RWPE2 (cell line): ENCODE data around the gene ZNF480.

Experiments
- ATAC-seq: fragments of 200-7000 bp; cut with Tn5 transposase; 3 replicates; pipeline ENCODE4 v1.9.1; 2021; ENCODE audit warnings: low read depth
- DNase-seq: peaks from one replicate; pipeline ENCODE4 v3.0.0-alpha.2; 2020; ENCODE audit warnings: low spot score
- H3K27ac ChIP-seq: fragments of 450-650 bp; 2 replicates; pipeline ENCODE4 v1.5.1; 2017; ENCODE audit warnings: mild to moderate bottlenecking; ENCODE audit not compliant: poor library complexity, severe bottlenecking
- H3K27me3 ChIP-seq: fragments of 250-450 bp; sonication (Bioruptor Pico); 2 replicates; pipeline ENCODE4 v1.5.1; 2021; ENCODE audit warnings: mild to moderate bottlenecking, moderate library complexity; ENCODE audit not compliant: insufficient read depth, poor library complexity, severe bottlenecking
- H3K36me3 ChIP-seq: fragments of 250-450 bp; sonication (Bioruptor Pico); 2 replicates; pipeline ENCODE4 v1.5.1; 2020; ENCODE audit warnings: low read depth, mild to moderate bottlenecking, moderate library complexity
- H3K4me1 ChIP-seq: fragments of 250-450 bp; sonication (Bioruptor Pico); 2 replicates; pipeline ENCODE4 v1.5.1; 2021; ENCODE audit warnings: mild to moderate bottlenecking, moderate library complexity; ENCODE audit not compliant: insufficient read depth, poor library complexity, severe bottlenecking
- H3K4me3 ChIP-seq: fragments of 250-450 bp; sonication (Bioruptor Pico); 2 replicates; pipeline ENCODE4 v1.5.1; 2021; ENCODE audit warnings: mild to moderate bottlenecking, moderate library complexity; ENCODE audit not compliant: severe bottlenecking
- H3K9me3 ChIP-seq: fragments of 250-450 bp; sonication (Bioruptor Pico); 2 replicates; pipeline ENCODE4 v1.5.1; 2021; ENCODE audit warnings: mild to moderate bottlenecking, moderate library complexity; ENCODE audit not compliant: severe bottlenecking
- TF ChIP-seq, protein P1 (sequence below): fragments of 450-650 bp; IDR thresholded peaks from one replicate; pipeline ENCODE4 v1.5.1; 2017; ENCODE audit warnings: mild to moderate bottlenecking, moderate library complexity; ENCODE audit not compliant: poor library complexity, severe bottlenecking

The ZNF480 gene

DNA sequence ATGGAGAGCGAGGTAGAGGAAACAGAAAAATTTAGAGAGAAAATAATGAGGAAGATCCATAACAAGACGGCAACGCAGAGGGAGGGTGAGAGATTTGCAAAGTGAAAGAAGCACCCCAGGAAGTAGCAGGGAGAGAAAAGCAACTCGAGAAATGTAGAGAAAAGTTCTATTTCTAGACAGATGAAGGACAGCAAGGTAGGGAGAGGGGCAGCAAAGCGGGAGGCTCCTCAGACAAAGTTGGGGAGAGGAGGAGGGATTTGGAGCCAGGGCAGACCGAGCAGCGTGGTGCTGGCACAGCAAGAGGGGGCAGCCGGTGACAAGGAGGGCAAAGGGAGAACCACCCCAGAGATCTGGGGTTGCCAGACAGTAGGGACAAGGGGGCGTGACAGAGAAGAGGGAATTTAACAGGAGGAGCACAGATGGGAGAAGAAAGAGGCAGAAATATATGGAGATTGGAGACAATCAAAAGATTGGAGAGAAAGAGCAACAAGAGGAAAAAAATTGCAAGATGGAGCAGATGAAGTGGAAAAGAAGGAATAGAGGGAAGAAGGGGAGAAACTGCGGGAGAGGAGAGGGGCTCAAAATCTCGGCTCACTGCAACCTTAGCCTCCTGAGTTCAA lies 26.6 kb upstream of the ZNF480 start:
- peak overlapping the region; percentile 62 for H3K27ac ChIP-seq
- peak overlapping the region; percentile 91 for H3K4me3 ChIP-seq
- peaks cover 34% of the 10 kb centered on the region for H3K36me3 ChIP-seq
- ATAC-seq, result 0 out of 3 replicates have a peak, but pooled peaks have one; percentile 5
- TF ChIP-seq, protein P1, sequence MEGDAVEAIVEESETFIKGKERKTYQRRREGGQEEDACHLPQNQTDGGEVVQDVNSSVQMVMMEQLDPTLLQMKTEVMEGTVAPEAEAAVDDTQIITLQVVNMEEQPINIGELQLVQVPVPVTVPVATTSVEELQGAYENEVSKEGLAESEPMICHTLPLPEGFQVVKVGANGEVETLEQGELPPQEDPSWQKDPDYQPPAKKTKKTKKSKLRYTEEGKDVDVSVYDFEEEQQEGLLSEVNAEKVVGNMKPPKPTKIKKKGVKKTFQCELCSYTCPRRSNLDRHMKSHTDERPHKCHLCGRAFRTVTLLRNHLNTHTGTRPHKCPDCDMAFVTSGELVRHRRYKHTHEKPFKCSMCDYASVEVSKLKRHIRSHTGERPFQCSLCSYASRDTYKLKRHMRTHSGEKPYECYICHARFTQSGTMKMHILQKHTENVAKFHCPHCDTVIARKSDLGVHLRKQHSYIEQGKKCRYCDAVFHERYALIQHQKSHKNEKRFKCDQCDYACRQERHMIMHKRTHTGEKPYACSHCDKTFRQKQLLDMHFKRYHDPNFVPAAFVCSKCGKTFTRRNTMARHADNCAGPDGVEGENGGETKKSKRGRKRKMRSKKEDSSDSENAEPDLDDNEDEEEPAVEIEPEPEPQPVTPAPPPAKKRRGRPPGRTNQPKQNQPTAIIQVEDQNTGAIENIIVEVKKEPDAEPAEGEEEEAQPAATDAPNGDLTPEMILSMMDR, result no peak
- no peak for DNase-seq
- no peaks in the 10 kb centered on the region for H3K9me3 ChIP-seq
- no peaks in the 10 kb centered on the region for H3K27me3 ChIP-seq
- H3K4me1 ChIP-seq, result no peaks in the 10 kb centered on the region

DNA sequence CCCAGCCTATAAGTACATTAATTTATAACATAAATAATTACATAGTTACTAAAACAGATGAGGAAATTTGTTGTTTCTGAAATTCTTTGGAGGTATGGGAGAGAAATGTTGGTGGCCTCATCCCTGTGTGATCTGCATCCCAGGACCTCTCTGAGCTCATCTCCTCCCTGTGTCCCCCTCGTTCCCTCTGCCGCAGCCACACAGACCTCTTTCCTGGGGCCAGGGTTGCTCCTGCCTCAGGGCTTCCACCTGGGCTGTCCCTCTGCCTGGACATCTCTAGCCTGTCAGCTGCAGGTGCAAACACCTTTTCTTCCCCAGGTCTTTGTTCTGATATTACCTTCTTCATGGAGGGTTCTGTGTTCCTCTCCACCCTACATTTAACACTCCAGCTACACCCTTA lies 23.7 kb upstream of the ZNF480 start:
- ATAC-seq, result no peak

DNA sequence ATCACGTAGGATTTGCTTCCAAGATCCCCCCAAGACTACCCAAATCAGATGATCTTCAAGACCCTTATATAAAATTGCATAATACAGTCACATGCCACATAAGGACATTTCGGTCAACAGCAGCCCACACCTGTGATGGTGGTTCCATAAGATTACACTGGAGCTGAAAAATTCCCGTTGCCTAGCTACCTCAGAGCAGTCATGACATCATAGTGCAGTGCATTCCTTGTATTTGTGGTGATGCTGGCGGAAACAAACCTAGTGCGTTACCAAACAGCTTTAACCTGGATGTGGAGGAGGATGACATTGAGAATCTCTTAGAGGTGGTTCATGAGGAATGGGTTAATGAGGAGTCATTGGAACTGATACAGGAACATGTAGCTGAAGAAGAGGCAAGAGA lies 22.8 kb upstream of the ZNF480 start:
- Histone ChIP-seq H3K4me3 (no peak overlapping the region), H3K27me3 (no peaks in the 10 kb centered on the region), H3K4me1 (no peaks in the 10 kb centered on the region), H3K9me3 (peaks cover 4% of the 10 kb centered on the region), H3K27ac (no peak overlapping the region), H3K36me3 (peaks cover 49% of the 10 kb centered on the region)
- no peak for ATAC-seq
- no peak for DNase-seq
- TF ChIP-seq, protein P1, result no peak

More for the DNA sequence above, 23.7 kb upstream of the ZNF480 start:
- TF ChIP-seq, protein P1, result no peak
- no peaks in the 10 kb centered on the region for H3K27me3 ChIP-seq
- no peak overlapping the region for H3K4me3 ChIP-seq
- peaks cover 46% of the 10 kb centered on the region for H3K36me3 ChIP-seq
- H3K4me1 ChIP-seq, result no peaks in the 10 kb centered on the region
- H3K27ac ChIP-seq, result no peak overlapping the region
- DNase-seq, result no peak
- H3K9me3 ChIP-seq, result peaks cover 4% of the 10 kb centered on the region

DNA sequence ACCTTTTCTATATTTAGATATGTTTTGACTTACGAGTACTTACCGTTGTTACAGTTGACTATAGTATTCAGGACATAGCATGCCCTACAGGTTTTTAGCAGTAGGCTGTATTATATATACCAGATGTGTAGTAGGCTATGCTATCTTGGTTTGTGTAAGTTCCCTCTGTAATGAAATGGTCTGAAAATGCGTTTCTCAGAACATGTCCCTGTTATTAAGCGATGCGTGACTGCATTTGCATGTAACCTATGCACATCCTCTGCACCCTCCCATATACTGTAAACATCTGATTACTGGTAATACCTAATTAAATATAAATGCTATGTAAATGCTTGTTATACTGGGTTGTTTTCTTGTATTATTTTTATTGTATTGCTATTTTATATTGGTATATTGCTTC lies 21.0 kb upstream of the ZNF480 start:
- no peak overlapping the region for H3K27ac ChIP-seq
- DNase-seq (no peak), ATAC-seq (no peak)
- H3K4me1 ChIP-seq, result no peaks in the 10 kb centered on the region
- no peaks in the 10 kb centered on the region for H3K27me3 ChIP-seq
- peaks cover 4% of the 10 kb centered on the region for H3K9me3 ChIP-seq
- peaks cover 54% of the 10 kb centered on the region for H3K36me3 ChIP-seq
- H3K4me3 ChIP-seq, result no peak overlapping the region
- TF ChIP-seq, protein P1, result no peak

DNA sequence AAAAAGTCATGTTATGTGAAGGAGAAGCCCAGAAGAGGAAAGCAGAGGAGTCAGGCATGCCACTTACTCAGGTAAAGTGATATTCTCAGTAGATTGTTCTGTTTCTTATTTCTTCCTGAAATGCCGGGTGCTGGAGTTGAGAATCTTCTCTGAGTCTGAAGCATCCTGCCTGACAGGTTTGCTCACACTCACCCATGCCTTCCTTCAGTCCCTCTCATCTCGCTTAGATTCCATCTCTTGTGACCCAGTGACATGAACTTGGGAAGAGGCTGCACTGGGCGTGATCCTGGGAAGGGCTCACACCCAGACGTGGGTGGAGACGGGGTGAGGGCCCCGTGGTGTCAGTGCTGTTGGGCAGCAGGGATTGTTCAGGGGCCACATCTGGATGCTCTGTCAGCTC lies 19.5 kb upstream of the ZNF480 start:
- Histone ChIP-seq H3K27ac (no peak overlapping the region), H3K27me3 (no peaks in the 10 kb centered on the region), H3K4me1 (no peaks in the 10 kb centered on the region), H3K4me3 (no peak overlapping the region), H3K36me3 (peaks cover 52% of the 10 kb centered on the region), H3K9me3 (peaks cover 8% of the 10 kb centered on the region)
- TF ChIP-seq, protein P1, result no peak
- ATAC-seq, result no peak
- DNase-seq, result no peak
